OCI-LY7 (cell line): ENCODE results near the gene PTRH1. TPM values are rescaled to one million over a fixed set of nuclear protein-coding genes. Genes with fewer than 3 reads are reported as not detected.
A peak's percentile ranks its signal among the peaks of the same experiment; 100 is the strongest.

Experiments used
- BruUV-seq: library from RNA; stranded (reverse); fragments of 400-500 nt; replicated peaks from 2 replicates; lab custom pipeline; 2021; lab: Mats Ljungman, UMichigan
- CTCF ChIA-PET: fragments of 300-600 bp; sonication (Branson Sonifier 250); formaldehyde crosslinking; loops from one replicate; lab custom pipeline; 2022; ENCODE audit warnings: antibody characterized with exemption; ENCODE audit not compliant: unreplicated experiment; lab: Charles Lee
- POLR2A ChIA-PET: fragments of 300-600 bp; sonication (Branson Sonifier 250); formaldehyde crosslinking; loops from one replicate; lab custom pipeline; 2022; ENCODE audit warnings: antibody characterized with exemption; lab: Charles Lee
- DNase-seq: peaks from one replicate; pipeline ENCODE4 v3.0.0-alpha.2; 2015; ENCODE audit warnings: low spot score
- H2AFZ ChIP-seq: fragments of 200-600 bp; sonication (generic), shearing (Covaris generic); 2 replicates; pipeline ENCODE4 v1.6.1; 2014; ENCODE audit warnings: mild to moderate bottlenecking, antibody characterized with exemption, low read length, moderate library complexity
- H3K27ac ChIP-seq: fragments of 200-600 bp; sonication (generic); 2 replicates; pipeline ENCODE4 v1.5.1; 2014; ENCODE audit warnings: mixed run types, low read depth, mild to moderate bottlenecking, moderate library complexity, low read length, inconsistent platforms; ENCODE audit not compliant: poor library complexity, severe bottlenecking
- H3K36me3 ChIP-seq: fragments of 200-600 bp; sonication (generic); 2 replicates; pipeline ENCODE4 v1.6.1; 2014; ENCODE audit warnings: mild to moderate bottlenecking, antibody characterized with exemption, low read length, moderate library complexity, mixed read lengths; ENCODE audit not compliant: insufficient read depth
- H3K4me1 ChIP-seq: fragments of 200-600 bp; sonication (generic); 2 replicates; pipeline ENCODE4 v1.5.1; 2014; ENCODE audit warnings: mild to moderate bottlenecking, low read length; ENCODE audit not compliant: insufficient read depth, poor library complexity, severe bottlenecking
- H3K4me2 ChIP-seq: fragments of 200-600 bp; sonication (generic); 2 replicates; pipeline ENCODE4 v1.6.1; 2014; ENCODE audit warnings: mild to moderate bottlenecking, low read length
- H3K4me3 ChIP-seq: fragments of 200-600 bp; sonication (generic); 2 replicates; pipeline ENCODE4 v1.5.1; 2014; ENCODE audit warnings: mild to moderate bottlenecking, low read depth, low read length; ENCODE audit not compliant: poor library complexity, severe bottlenecking
- H3K79me2 ChIP-seq: fragments of 200-600 bp; sonication (generic); 2 replicates; pipeline ENCODE4 v1.6.1; 2016; ENCODE audit warnings: low read depth, mild to moderate bottlenecking, low read length, moderate library complexity, mixed read lengths; ENCODE audit not compliant: insufficient read depth
- H3K9me2 ChIP-seq: fragments of 200-600 bp; sonication (generic); 2 replicates; pipeline ENCODE4 v1.6.1; 2016; ENCODE audit warnings: mild to moderate bottlenecking, low read length, mixed read lengths; ENCODE audit not compliant: insufficient read depth
- H3K9me3 ChIP-seq: fragments of 200-600 bp; sonication (generic); 2 replicates; pipeline ENCODE4 v1.6.1; 2014; ENCODE audit warnings: mild to moderate bottlenecking, mixed run types, low read length, mixed read lengths
- H4K20me1 ChIP-seq: fragments of 200-600 bp; sonication (generic); 2 replicates; pipeline ENCODE4 v1.6.1; 2014; ENCODE audit warnings: mild to moderate bottlenecking, antibody characterized with exemption, low read length, moderate library complexity, mixed read lengths; ENCODE audit not compliant: insufficient read depth
- EZH2phosphoT487 ChIP-seq: fragments of 200-600 bp; sonication (generic); IDR thresholded peaks from 2 replicates; pipeline ENCODE4 v1.6.1; 2018; ENCODE audit warnings: low read depth, borderline replicate concordance, mild to moderate bottlenecking, mixed run types, antibody characterized with exemption, low read length, moderate library complexity, mixed read lengths
- intact Hi-C: fragments of 100-400 bp; cut with micrococcal nuclease; formaldehyde crosslinking; loops from one replicate; pipeline ENCODE4 v1.10.0; 2022; ENCODE audit not compliant: unreplicated experiment
- total RNA-seq, 2 experiments: library from RNA; depleted of rRNA in 1 of 2; stranded (reverse); fragments of >200 nt in 1 of 2; shearing (Covaris generic) in 1 of 2; gene quantifications; 2 replicates each; pipeline ENCODE4 v1.2.3, GENCODE V29; 2014 to 2022
- TF ChIP-seq, protein P1 (sequence below): fragments of 200-600 bp; sonication (generic); conservative IDR thresholded peaks from 2 replicates; pipeline ENCODE4 v1.5.1; 2014; ENCODE audit warnings: mild to moderate bottlenecking, antibody characterized with exemption, low read length, moderate library complexity, mixed read lengths

Gene PTRH1
- total RNA-seq, 2 experiments from 2014 or later: 8.9 to 11.1 TPM

DNA sequence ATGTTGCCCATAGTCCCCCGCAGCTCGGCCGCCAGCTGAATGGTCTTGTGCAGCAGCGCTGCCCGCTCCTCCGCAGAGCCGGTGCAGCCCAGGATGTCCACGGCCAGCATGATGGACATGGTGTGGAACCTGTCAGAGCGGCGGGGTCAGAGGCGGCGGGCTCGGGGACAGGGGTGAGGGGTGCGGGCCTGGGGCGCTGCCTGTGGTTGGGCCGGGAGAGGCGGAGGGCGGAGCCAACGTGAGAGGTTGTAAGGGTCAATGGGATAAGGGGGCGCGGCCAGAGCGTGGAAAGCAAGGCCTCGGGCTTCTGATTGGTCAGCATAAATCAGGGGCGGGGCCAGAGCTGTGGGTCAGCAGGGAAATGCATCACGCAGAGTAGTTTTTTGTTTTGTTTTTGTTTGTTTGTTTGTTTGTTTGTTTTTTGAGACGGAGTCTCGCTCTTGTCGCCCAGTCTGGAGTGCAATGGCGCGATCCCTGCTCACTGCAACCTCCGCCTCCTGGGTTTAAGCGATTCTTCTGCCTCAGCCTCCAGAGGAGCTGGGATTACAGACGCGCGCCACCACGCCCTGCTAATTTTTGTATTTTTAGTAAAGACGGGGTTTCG, 26.5 kb upstream of the PTRH1 start:
- Histone ChIP-seq H3K4me1 (no peaks in the 10 kb centered on the region), H2AFZ (no peak overlapping the region), H4K20me1 (no peaks in the 10 kb centered on the region), H3K9me3 (no peaks in the 10 kb centered on the region), H3K4me2 (no peak overlapping the region), H3K36me3 (peaks cover 65% of the 10 kb centered on the region), H3K4me3 (no peak overlapping the region), H3K79me2 (no peaks in the 10 kb centered on the region), H3K27ac (no peak overlapping the region), H3K9me2 (no peaks in the 10 kb centered on the region)
- no peak for DNase-seq
- TF ChIP-seq, protein P1, sequence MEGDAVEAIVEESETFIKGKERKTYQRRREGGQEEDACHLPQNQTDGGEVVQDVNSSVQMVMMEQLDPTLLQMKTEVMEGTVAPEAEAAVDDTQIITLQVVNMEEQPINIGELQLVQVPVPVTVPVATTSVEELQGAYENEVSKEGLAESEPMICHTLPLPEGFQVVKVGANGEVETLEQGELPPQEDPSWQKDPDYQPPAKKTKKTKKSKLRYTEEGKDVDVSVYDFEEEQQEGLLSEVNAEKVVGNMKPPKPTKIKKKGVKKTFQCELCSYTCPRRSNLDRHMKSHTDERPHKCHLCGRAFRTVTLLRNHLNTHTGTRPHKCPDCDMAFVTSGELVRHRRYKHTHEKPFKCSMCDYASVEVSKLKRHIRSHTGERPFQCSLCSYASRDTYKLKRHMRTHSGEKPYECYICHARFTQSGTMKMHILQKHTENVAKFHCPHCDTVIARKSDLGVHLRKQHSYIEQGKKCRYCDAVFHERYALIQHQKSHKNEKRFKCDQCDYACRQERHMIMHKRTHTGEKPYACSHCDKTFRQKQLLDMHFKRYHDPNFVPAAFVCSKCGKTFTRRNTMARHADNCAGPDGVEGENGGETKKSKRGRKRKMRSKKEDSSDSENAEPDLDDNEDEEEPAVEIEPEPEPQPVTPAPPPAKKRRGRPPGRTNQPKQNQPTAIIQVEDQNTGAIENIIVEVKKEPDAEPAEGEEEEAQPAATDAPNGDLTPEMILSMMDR: no peak
- TF ChIP-seq EZH2phosphoT487: no peak
- POLR2A ChIA-PET: no interaction called here
- BruUV-seq: no TSS peak
- intact Hi-C loops: no loop called here
- CTCF ChIA-PET: no interaction called here

- Histone ChIP-seq H4K20me1 (no peaks in the 10 kb centered on the region), H3K79me2 (no peaks in the 10 kb centered on the region), H2AFZ (no peak overlapping the region), H3K9me2 (no peaks in the 10 kb centered on the region), H3K27ac (no peak overlapping the region), H3K9me3 (no peaks in the 10 kb centered on the region), H3K4me2 (no peak overlapping the region), H3K4me1 (peaks cover 8% of the 10 kb centered on the region), H3K4me3 (no peak overlapping the region), H3K36me3 (peaks cover 57% of the 10 kb centered on the region)
- no TSS peak for BruUV-seq
- no peak for TF ChIP-seq EZH2phosphoT487
- TF ChIP-seq, protein P1: no peak
- DNase-seq: no peak
- CTCF ChIA-PET: no interaction called here
- intact Hi-C loops: no loop called here
- POLR2A ChIA-PET: no interaction called here
Measured at GRCh38 chr9:127739614-127740330, 24.3 kb upstream of the PTRH1 start.

- no peak overlapping the region for H3K27ac ChIP-seq
- CTCF ChIA-PET: no interaction called here
Measured at GRCh38 chr9:127738666-127739065, 23.2 kb upstream of the PTRH1 start.

More at GRCh38 chr9:127738666-127739065, 23.2 kb upstream of the PTRH1 start:
- POLR2A ChIA-PET: no interaction called here
- H3K79me2 ChIP-seq: no peaks in the 10 kb centered on the region
- no peak overlapping the region for H3K4me3 ChIP-seq
- H3K4me2 ChIP-seq: no peak overlapping the region
- DNase-seq: no peak
- BruUV-seq: TSS peak; percentile 40
- no peaks in the 10 kb centered on the region for H3K9me3 ChIP-seq
- no peak overlapping the region for H2AFZ ChIP-seq
- H3K4me1 ChIP-seq: peaks cover 17% of the 10 kb centered on the region
- peaks cover 49% of the 10 kb centered on the region for H3K36me3 ChIP-seq
- no peaks in the 10 kb centered on the region for H3K9me2 ChIP-seq
- TF ChIP-seq, protein P1: no peak
- TF ChIP-seq EZH2phosphoT487: no peak
- intact Hi-C loops: no loop called here
- no peaks in the 10 kb centered on the region for H4K20me1 ChIP-seq
